ENCODE data around the gene SORBS2. TPM values are rescaled to one million over a fixed set of nuclear protein-coding genes. Genes with fewer than 3 reads are reported as not detected.
"Not testable (repeated sequence)": the region's sequence is repeated elsewhere in the genome, so short reads cannot be mapped to it uniquely, and the experiment has no call there.

Gene SORBS2
- total RNA-seq = 828 TPM
- long read RNA-seq, transcript SORBS2-251 (2 exons, 420 nt) = major isoform, 25 of 197 reads
- long read RNA-seq, partial matches to known transcripts = 49 of 197 reads
- long read RNA-seq, other reads (novel, unspliced or antisense) = 120 of 197 reads

- intact Hi-C loops (cut with DNase I) = loop anchor here (2.0 to 5.0 kb wide), 2 partner anchors 25 to 56 kb away; no protein-coding TSS in a partner anchor
- ATAC-seq (peak; percentile 74), DNase-seq (ENCODE audit: missing footprints) (no peak)
These were observed at the start of gene SORBS2 for GRCh38 chr4:185811509-185812364. Gene SORBS2 (minus strand): TSS chr4:185812194. CDS start chr4:185690571, 121,623 bp downstream.

GRCh38 chr4:185859111-185859510 is 47.1 kb upstream of the SORBS2 start:
- intact Hi-C loops (cut with DNase I) = loop anchor here (5.0 kb wide), 1 partner anchor 127 kb away; no protein-coding TSS in a partner anchor
- no peak for ATAC-seq
- DNase-seq (ENCODE audit: missing footprints) = no peak

GRCh38 chr4:185857561-185857960 is 45.6 kb upstream of the SORBS2 start:
- DNase-seq (ENCODE audit: missing footprints); ATAC-seq: not testable (repeated sequence)
- intact Hi-C loops (cut with DNase I) = loop anchor here (5.0 kb wide), 1 partner anchor 125 kb away; no protein-coding TSS in a partner anchor

- DNase-seq (ENCODE audit: missing footprints) (no peak), ATAC-seq (no peak)
- intact Hi-C loops (cut with DNase I) = no loop called here
These were observed 41.8 kb upstream of the SORBS2 start for GRCh38 chr4:185853841-185854240.

GRCh38 chr4:185852961-185853360 is 41.0 kb upstream of the SORBS2 start:
- no peak for ATAC-seq
- intact Hi-C loops (cut with DNase I) = no loop called here
- no peak for DNase-seq (ENCODE audit: missing footprints)

- DNase-seq (ENCODE audit: missing footprints) (no peak), ATAC-seq (peak; percentile 86)
- intact Hi-C loops (cut with DNase I) = loop anchor here (5.0 to 10.0 kb wide), 2 partner anchors 167 to 195 kb away; no protein-coding TSS in a partner anchor
These were observed 37.9 kb upstream of the SORBS2 start for GRCh38 chr4:185849664-185850550.

- intact Hi-C loops (cut with DNase I) = loop anchor here (2.0 to 10.0 kb wide), 3 partner anchors 73 to 193 kb away; no protein-coding TSS in a partner anchor
- ATAC-seq (peak; percentile 87), DNase-seq (ENCODE audit: missing footprints) (peak; percentile 80)
These were observed 35.5 kb upstream of the SORBS2 start for GRCh38 chr4:185847352-185848097.

- ATAC-seq (no peak), DNase-seq (ENCODE audit: missing footprints) (no peak)
- intact Hi-C loops (cut with DNase I) = loop anchor here (2.0 to 10.0 kb wide), 3 partner anchors 72 to 192 kb away; no protein-coding TSS in a partner anchor
These were observed 34.6 kb upstream of the SORBS2 start for GRCh38 chr4:185846505-185847150.

- DNase-seq (ENCODE audit: missing footprints) (no peak), ATAC-seq (no peak)
- intact Hi-C loops (cut with DNase I) = loop anchor here (2.0 to 10.0 kb wide), 3 partner anchors 71 to 191 kb away; no protein-coding TSS in a partner anchor
These were observed 34.0 kb upstream of the SORBS2 start for GRCh38 chr4:185845966-185846365.

GRCh38 chr4:185841451-185841850 is 29.5 kb upstream of the SORBS2 start:
- no peak for ATAC-seq
- no peak for DNase-seq (ENCODE audit: missing footprints)
- intact Hi-C loops (cut with DNase I) = loop anchor here (10.0 kb wide), 1 partner anchor 187 kb away; no protein-coding TSS in a partner anchor

GRCh38 chr4:185840953-185841352 is 29.0 kb upstream of the SORBS2 start:
- no peak for ATAC-seq
- intact Hi-C loops (cut with DNase I) = loop anchor here (10.0 kb wide), 1 partner anchor 186 kb away; no protein-coding TSS in a partner anchor

GRCh38 chr4:185840201-185840600 is 28.2 kb upstream of the SORBS2 start:
- intact Hi-C loops (cut with DNase I) = loop anchor here (10.0 kb wide), 1 partner anchor 185 kb away; no protein-coding TSS in a partner anchor
- DNase-seq (ENCODE audit: missing footprints) (no peak), ATAC-seq (no peak)

More at GRCh38 chr4:185840953-185841352, 29.0 kb upstream of the SORBS2 start:
- DNase-seq (ENCODE audit: missing footprints) = no peak

GRCh38 chr4:185839770-185840169 is 27.8 kb upstream of the SORBS2 start:
- DNase-seq (ENCODE audit: missing footprints) (no peak), ATAC-seq (peak; percentile 23)
- intact Hi-C loops (cut with DNase I) = loop anchor here (10.0 kb wide), 1 partner anchor 185 kb away; no protein-coding TSS in a partner anchor

GRCh38 chr4:185839194-185839712 is 27.3 kb upstream of the SORBS2 start:
- DNase-seq (ENCODE audit: missing footprints) (no peak), ATAC-seq (peak; percentile 49)
- intact Hi-C loops (cut with DNase I) = no loop called here

GRCh38 chr4:185838514-185839193 is 26.7 kb upstream of the SORBS2 start:
- intact Hi-C loops (cut with DNase I) = no loop called here
- peak; percentile 28 for ATAC-seq

GRCh38 chr4:185838104-185838452 is 26.1 kb upstream of the SORBS2 start:
- intact Hi-C loops (cut with DNase I) = no loop called here
- no peak for ATAC-seq
- DNase-seq (ENCODE audit: missing footprints) = no peak

More at GRCh38 chr4:185838514-185839193, 26.7 kb upstream of the SORBS2 start:
- DNase-seq (ENCODE audit: missing footprints) = no peak
